Activated CD4-positive, alpha-beta T cell treated with anti-CD3 and anti-CD28 coated beads for 1 hour (primary cell): ENCODE measurements around the gene SDHAF1.

ENCODE experiments used
- DNase-seq: peaks from one replicate; pipeline ENCODE4 v3.0.0-alpha.2; 2020

SDHAF1 gene

GRCh38 chr19:35987571-35987896, 7.5 kb upstream of the SDHAF1 start:
- no peak for DNase-seq

GRCh38 chr19:35988824-35989223, 6.2 kb upstream of the SDHAF1 start:
- DNase-seq, result no peak

- DNase-seq, result no peak
Measured at GRCh38 chr19:35990156-35990555, 4.8 kb upstream of the SDHAF1 start.

GRCh38 chr19:35990771-35991730, 3.9 kb upstream of the SDHAF1 start:
- no peak for DNase-seq

- DNase-seq, result no peak
Measured at GRCh38 chr19:35991731-35992450, 3.1 kb upstream of the SDHAF1 start.

GRCh38 chr19:35992907-35993765, 1.9 kb upstream of the SDHAF1 start:
- DNase-seq, result no peak

GRCh38 chr19:35993923-35994598, 927 bp upstream of the SDHAF1 start:
- no peak for DNase-seq

- no peak for DNase-seq
Measured at GRCh38 chr19:35996777-35997176, 1.8 kb downstream of the SDHAF1 start.

GRCh38 chr19:36001605-36002004, 6.6 kb downstream of the SDHAF1 start:
- DNase-seq, result no peak

- DNase-seq, result no peak
Measured at GRCh38 chr19:36003284-36003683, 8.3 kb downstream of the SDHAF1 start.

GRCh38 chr19:36006955-36007354, 12.0 kb downstream of the SDHAF1 start:
- DNase-seq, result no peak

GRCh38 chr19:36008336-36008978, 13.5 kb downstream of the SDHAF1 start, which contains the start of gene SYNE4:
TSS of gene SYNE4 (minus strand) at chr19:36008813. CDS start at chr19:36008681, 132 bp downstream.
- no peak for DNase-seq

GRCh38 chr19:36009220-36009619, 14.2 kb downstream of the SDHAF1 start:
- DNase-seq, result no peak

GRCh38 chr19:36009633-36010379, 14.8 kb downstream of the SDHAF1 start:
- no peak for DNase-seq

GRCh38 chr19:36010402-36010801, 15.4 kb downstream of the SDHAF1 start:
- DNase-seq, result no peak

GRCh38 chr19:36013280-36014011, 18.5 kb downstream of the SDHAF1 start:
- DNase-seq, result no peak

- peak; percentile 98 for DNase-seq
Measured at GRCh38 chr19:36014012-36014924, 19.3 kb downstream of the SDHAF1 start, which contains the start of gene ALKBH6. TSS of gene ALKBH6 (minus strand) at chr19:36014213. CDS start at chr19:36013397, 816 bp downstream.

GRCh38 chr19:36019061-36019670, 24.2 kb downstream of the SDHAF1 start:
- DNase-seq, result no peak

GRCh38 chr19:36023432-36023831, 28.4 kb downstream of the SDHAF1 start:
- DNase-seq, result no peak
